Effector memory CD4-positive, alpha-beta T cell (primary cell): ENCODE measurements around the gene EPHX1.
"Not testable (repeated sequence)": the region's sequence is repeated elsewhere in the genome, so short reads cannot be mapped to it uniquely, and the experiment has no call there.

ENCODE experiments used
- DNase-seq, 3 donors: peaks; one replicate each; pipeline ENCODE4 v3.0.0-alpha.2; 2020
- H3K27ac ChIP-seq: 2 replicates; pipeline ENCODE4 v1.7.0; 2013; ENCODE audit warnings: mild to moderate bottlenecking, low read length, moderate library complexity; ENCODE audit not compliant: insufficient read depth, poor library complexity, severe bottlenecking
- H3K27me3 ChIP-seq: replicated peaks from 2 replicates; pipeline ENCODE4 v1.7.0; 2013; ENCODE audit warnings: mild to moderate bottlenecking, low read length; ENCODE audit not compliant: insufficient read depth, control insufficient read depth, poor library complexity, severe bottlenecking
- H3K36me3 ChIP-seq: 2 replicates; pipeline ENCODE4 v1.7.0; 2013; ENCODE audit warnings: mild to moderate bottlenecking, low read length, moderate library complexity; ENCODE audit not compliant: control insufficient read depth, insufficient read depth
- H3K4me1 ChIP-seq: 2 replicates; pipeline ENCODE4 v1.7.0; 2013; ENCODE audit warnings: low read length, mild to moderate bottlenecking; ENCODE audit not compliant: control insufficient read depth, insufficient read depth, poor library complexity, severe bottlenecking
- H3K4me3 ChIP-seq: 2 replicates; pipeline ENCODE4 v1.7.0; 2013; ENCODE audit warnings: low read length, low read depth, mild to moderate bottlenecking; ENCODE audit not compliant: insufficient read depth, poor library complexity, severe bottlenecking
- H3K9me3 ChIP-seq: 2 replicates; pipeline ENCODE4 v1.7.0; 2013; ENCODE audit warnings: mild to moderate bottlenecking, low read length, moderate library complexity; ENCODE audit not compliant: control insufficient read depth

The EPHX1 gene

DNA sequence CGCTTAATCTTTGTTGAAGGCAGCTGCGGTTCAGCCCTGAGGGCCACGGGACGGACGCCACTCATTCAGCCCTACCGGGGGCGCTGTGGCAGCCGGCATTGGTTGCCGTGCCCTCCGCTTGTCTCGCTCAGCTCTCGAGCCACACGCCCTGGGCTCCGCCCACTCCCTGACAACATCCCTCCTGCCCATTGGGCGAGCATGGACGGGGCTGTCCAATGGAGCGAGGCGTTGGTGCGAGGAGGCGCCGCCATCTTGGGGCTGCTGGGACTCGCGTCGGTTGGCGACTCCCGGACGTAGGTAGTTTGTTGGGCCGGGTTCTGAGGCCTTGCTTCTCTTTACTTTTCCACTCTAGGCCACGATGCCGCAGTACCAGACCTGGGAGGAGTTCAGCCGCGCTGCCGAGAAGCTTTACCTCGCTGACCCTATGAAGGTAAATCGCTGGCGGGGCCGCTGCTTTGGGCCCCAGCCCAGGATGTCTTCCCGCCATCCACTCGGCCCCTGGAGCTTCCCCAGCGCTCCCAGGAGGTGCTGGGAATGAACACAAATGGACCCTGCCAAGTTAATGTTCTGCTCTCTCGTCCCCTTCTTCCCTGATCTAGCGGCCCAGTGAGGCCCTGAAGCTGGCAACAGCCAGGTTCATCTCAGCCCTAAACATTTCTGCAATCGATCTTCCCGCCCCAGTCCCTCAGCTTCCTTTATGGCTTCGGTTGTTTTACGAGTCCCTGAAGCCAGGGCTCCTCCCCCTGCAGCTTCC lies 32.2 kb upstream of the EPHX1 start, which contains the start of gene SRP9:
Gene SRP9 (plus strand): TSS at position 244 of the 754 bp plus-strand sequence. CDS start 115 bp downstream, at position 359.
- Histone ChIP-seq H3K27me3 (no peaks in the 10 kb centered on the region), H3K4me1 (peaks cover 13% of the 10 kb centered on the region), H3K36me3 (peaks cover 4% of the 10 kb centered on the region), H3K9me3 (no peaks in the 10 kb centered on the region), H3K27ac (peak within 1 kb of the TSS; percentile 97), H3K4me3 (peak within 1 kb of the TSS; percentile 72)
- DNase-seq: peak; percentile 95 to 98 (median 98)

DNA sequence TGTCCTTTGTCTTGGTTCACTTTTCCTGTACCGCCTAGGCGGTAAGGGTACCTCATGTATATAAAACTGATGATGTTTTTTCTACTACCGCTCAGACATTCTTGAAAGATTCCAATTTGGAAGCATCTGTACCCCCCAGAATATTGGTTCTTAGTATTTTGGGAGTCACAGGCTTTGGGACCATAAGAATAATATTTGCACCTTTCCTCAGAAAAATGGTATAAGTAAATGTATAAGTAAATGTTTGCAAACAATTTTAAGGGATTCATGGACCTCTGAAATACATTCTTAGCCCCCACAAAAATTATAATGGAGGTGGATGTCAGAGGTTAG lies 31.6 kb upstream of the EPHX1 start:
- no peaks in the 10 kb centered on the region for H3K9me3 ChIP-seq
- DNase-seq: no peak
- peak overlapping the region; percentile 97 for H3K27ac ChIP-seq
- H3K36me3 ChIP-seq: peaks cover 4% of the 10 kb centered on the region
- peak overlapping the region; percentile 72 for H3K4me3 ChIP-seq
- H3K27me3 ChIP-seq: no peaks in the 10 kb centered on the region
- peaks cover 13% of the 10 kb centered on the region for H3K4me1 ChIP-seq

DNA sequence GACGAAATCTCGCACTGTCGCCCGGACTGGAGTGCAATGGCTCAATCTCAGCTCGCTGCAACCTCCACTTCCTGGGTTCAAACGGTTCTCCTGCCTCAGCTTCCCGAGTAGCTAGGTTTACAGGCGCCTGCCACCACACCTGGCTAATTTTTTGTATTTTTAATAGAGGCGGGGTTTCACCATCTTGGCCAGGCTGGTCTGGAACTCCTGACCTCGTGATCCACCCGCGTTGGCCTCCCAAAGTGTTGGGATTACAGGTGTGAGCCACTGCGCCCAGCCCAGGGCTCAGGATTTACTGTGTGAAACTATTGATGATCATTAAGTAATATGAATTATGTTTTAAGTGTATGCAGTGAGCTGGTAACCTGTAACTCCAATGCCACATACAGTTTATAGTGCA lies 30.8 kb upstream of the EPHX1 start:
- not testable (repeated sequence) for H3K27me3 ChIP-seq, H3K9me3 ChIP-seq, DNase-seq, H3K4me3 ChIP-seq
- Histone ChIP-seq H3K27ac (peak overlapping the region; percentile 97), H3K36me3 (peaks cover 11% of the 10 kb centered on the region), H3K4me1 (peaks cover 13% of the 10 kb centered on the region)

DNA sequence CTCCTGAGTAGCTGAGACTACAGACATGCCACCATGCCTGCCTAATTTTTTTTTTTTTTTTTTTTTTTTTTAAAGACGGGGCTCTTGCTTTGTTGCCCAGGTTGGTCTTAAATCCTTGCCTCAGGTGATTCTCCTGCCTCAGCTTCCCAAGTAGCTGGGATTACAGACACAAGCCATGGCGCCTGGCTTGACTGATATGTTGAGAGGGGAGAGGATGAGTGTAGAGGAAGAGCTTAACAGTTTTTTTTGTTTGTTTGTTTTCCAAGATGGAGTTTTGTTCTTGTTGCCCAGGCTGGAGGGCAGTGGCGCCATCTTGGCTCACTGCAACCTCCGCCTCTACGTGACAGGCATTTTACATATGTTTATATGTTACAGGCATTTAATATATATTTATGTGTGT lies 29.8 kb upstream of the EPHX1 start:
- H3K4me3 ChIP-seq: no peak overlapping the region
- H3K27ac ChIP-seq: no peak overlapping the region
- H3K36me3 ChIP-seq: peaks cover 15% of the 10 kb centered on the region
- no peaks in the 10 kb centered on the region for H3K9me3 ChIP-seq
- peaks cover 13% of the 10 kb centered on the region for H3K4me1 ChIP-seq
- DNase-seq: no peak
- H3K27me3 ChIP-seq: no peaks in the 10 kb centered on the region

- Histone ChIP-seq H3K4me1 (peaks cover 13% of the 10 kb centered on the region), H3K36me3 (peaks cover 17% of the 10 kb centered on the region), H3K27ac (no peak overlapping the region), H3K27me3 (no peaks in the 10 kb centered on the region), H3K4me3 (no peak overlapping the region), H3K9me3 (no peaks in the 10 kb centered on the region)
- DNase-seq: no peak
Measured at GRCh38 chr1:225780630-225781029, 29.3 kb upstream of the EPHX1 start.

DNA sequence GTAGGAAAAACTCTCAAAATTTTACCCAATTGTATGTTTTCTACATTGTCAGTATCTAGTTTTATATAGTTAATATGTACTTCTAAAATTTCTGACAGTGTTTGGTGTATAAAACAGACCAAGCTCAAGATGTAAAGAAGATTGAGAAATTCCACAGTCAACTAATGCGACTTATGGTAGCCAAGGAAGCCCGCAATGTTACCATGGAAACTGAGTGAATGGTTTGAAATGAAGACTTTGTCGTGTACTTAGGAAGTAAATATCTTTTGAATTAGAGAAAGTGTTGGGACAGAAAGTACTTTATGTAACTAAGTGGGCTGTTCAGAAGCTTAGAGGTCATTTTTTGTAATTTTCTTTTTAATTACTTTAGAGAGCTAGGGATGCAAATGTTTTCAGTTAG lies 20.8 kb upstream of the EPHX1 start:
- not testable (repeated sequence) for H3K27me3 ChIP-seq, H3K27ac ChIP-seq, H3K9me3 ChIP-seq, H3K4me1 ChIP-seq, DNase-seq, H3K4me3 ChIP-seq
- peaks cover 45% of the 10 kb centered on the region for H3K36me3 ChIP-seq

- H3K27me3 ChIP-seq: no peaks in the 10 kb centered on the region
- H3K27ac ChIP-seq: no peak overlapping the region
- peaks cover 7% of the 10 kb centered on the region for H3K36me3 ChIP-seq
- H3K4me1 ChIP-seq: no peaks in the 10 kb centered on the region
- no peaks in the 10 kb centered on the region for H3K9me3 ChIP-seq
- no peak overlapping the region for H3K4me3 ChIP-seq
- DNase-seq: no peak
Measured at GRCh38 chr1:225794954-225795353, 15.0 kb upstream of the EPHX1 start.

GRCh38 chr1:225796097-225796496 lies 13.8 kb upstream of the EPHX1 start:
- not testable (repeated sequence) for H3K36me3 ChIP-seq, DNase-seq, H3K4me3 ChIP-seq, H3K27me3 ChIP-seq, H3K9me3 ChIP-seq, H3K4me1 ChIP-seq, H3K27ac ChIP-seq

DNA sequence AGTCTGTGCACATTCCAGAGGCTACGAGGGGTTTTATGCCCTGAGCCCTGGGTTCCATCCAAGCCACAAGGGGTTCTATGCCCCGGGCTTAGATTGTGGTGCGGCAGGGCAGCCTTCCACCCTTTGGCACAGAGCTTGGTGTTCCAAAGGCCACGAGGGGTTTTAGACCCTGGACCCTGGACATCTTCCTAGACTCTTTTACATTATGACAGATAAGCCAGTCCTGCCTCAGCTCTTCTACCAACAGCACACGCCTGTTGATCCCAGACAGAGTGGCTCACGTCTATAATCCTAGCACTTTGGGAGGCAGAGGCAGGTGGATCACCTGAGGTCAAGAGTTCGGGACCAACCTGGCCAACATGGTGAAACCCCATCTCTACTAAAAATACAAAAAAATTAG lies 8.8 kb upstream of the EPHX1 start:
- not testable (repeated sequence) for H3K27me3 ChIP-seq, H3K9me3 ChIP-seq, H3K4me3 ChIP-seq, H3K27ac ChIP-seq, H3K4me1 ChIP-seq, DNase-seq, H3K36me3 ChIP-seq

DNA sequence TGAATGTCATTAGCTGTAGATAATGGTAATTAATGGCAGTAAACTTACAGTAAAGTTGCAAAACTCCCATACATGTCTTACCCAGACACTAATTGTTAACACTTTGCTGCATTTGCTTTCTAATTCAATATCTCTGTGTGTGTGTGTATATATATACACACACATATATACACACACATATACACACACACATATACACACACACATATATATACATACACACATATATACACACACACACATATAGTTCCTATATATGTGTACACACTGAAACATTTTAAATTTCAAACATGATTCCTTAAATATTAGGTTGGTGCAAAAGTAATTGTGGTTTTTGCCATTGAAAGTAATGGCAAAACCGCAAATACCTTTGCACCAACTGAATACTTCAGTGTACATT lies 3.7 kb upstream of the EPHX1 start:
- H3K27ac ChIP-seq: no peak overlapping the region
- no peaks in the 10 kb centered on the region for H3K9me3 ChIP-seq
- no peaks in the 10 kb centered on the region for H3K36me3 ChIP-seq
- H3K4me1 ChIP-seq: peaks cover 5% of the 10 kb centered on the region
- DNase-seq: no peak
- no peak overlapping the region for H3K4me3 ChIP-seq
- no peaks in the 10 kb centered on the region for H3K27me3 ChIP-seq
